ENCODE measurements around the gene CCR6. TPM values are rescaled to one million over a fixed set of nuclear protein-coding genes. Genes with fewer than 3 reads are reported as not detected.

Gene CCR6
- total and polyA plus RNA-seq, 2 donors (not counting 3 experiments of a cell fraction or from before 2014, with no cell fraction given) = not detected

GRCh38 chr6:167124753-167125152 is 1.9 kb downstream of the CCR6 start:
- Histone ChIP-seq H4K20me1 (replicated peaks; ENCODE audit: control insufficient read depth, extremely low read depth, insufficient read depth, low read length) (no peaks in the 10 kb centered on the region), H3K27ac (ENCODE audit: insufficient read depth, low read depth, low read length) (no peak overlapping the region), H3K4me1 (ENCODE audit: control insufficient read depth, extremely low read depth, insufficient read depth, low read length) (no peaks in the 10 kb centered on the region), H3K36me3 (ENCODE audit: control insufficient read depth in 2 of 2, extremely low read depth in 1 of 2, insufficient read depth in 2 of 2, low read length in 2 of 2) (no peaks in the 10 kb centered on the region), H3K9ac (replicated peaks; ENCODE audit: extremely low read depth, insufficient read depth, low read length) (no peak overlapping the region), H3K4me3 (replicated peaks in 1 of 3; ENCODE audit: insufficient read depth in 1 of 3, low read depth in 1 of 3, low read length in 3 of 3) (no peak overlapping the region), H3K9me3 (replicated peaks; ENCODE audit: control insufficient read depth, insufficient read depth, low read length) (no peaks in the 10 kb centered on the region), H2AFZ (ENCODE audit: low read depth, low read length) (no peak overlapping the region), H3K79me2 (ENCODE audit: control insufficient read depth, insufficient read depth, low read length) (no peaks in the 10 kb centered on the region), H3K4me2 (ENCODE audit: insufficient read depth, low read length) (no peak overlapping the region), H3K27me3 (ENCODE audit: control insufficient read depth in 2 of 2, insufficient read depth in 2 of 2, low read length in 2 of 2) (no peaks in the 10 kb centered on the region), H3K9me1 (replicated peaks; ENCODE audit: control insufficient read depth, extremely low read depth, insufficient read depth, low read length) (no peaks in the 10 kb centered on the region)
- FAIRE-seq (no peak), DNase-seq (ENCODE audit: low read depth, low spot score) (no peak)
- POLR2A ChIA-PET = no interaction called here
- no TSS peak for BruUV-seq (replicated peaks)
- dilution Hi-C loops (cut with MboI; ENCODE audit: extremely low pct_ligation_motif_present, low sequenced_read_pairs) = no loop called here
- intact Hi-C loops (cut with micrococcal nuclease) = no loop called here
- CTCF ChIA-PET = interaction anchor here (1.1 kb wide), 1 partner anchor 14 kb away, joined by 3 read pairs; no protein-coding TSS in a partner anchor
- no peak for TF ChIP-seq FOS (IDR thresholded peaks at IDR 0.05; ENCODE audit: borderline replicate concordance, insufficient read depth, low read length)
- no peak for TF ChIP-seq MAX (IDR thresholded peaks at IDR 0.05; ENCODE audit: insufficient read depth, insufficient read length)
- no peak for TF ChIP-seq MYC (IDR thresholded peaks at IDR 0.05; ENCODE audit: low read depth, low read length)
- no peak for TF ChIP-seq JUN (IDR thresholded peaks at IDR 0.05; ENCODE audit: borderline replicate concordance, insufficient read depth, insufficient read length, low read depth)
- no peak for TF ChIP-seq POLR2A (IDR thresholded peaks at IDR 0.05; ENCODE audit: low read depth, low read length)
- no peak for TF ChIP-seq POLR2AphosphoS5 (IDR thresholded peaks at IDR 0.05; ENCODE audit: insufficient read depth, low read depth, low read length)
- no peak for TF ChIP-seq CTCF (IDR thresholded peaks at IDR 0.05; ENCODE audit: extremely low read depth in 1 of 2, insufficient read depth in 1 of 2, low read depth in 1 of 2, low read length in 2 of 2)
- TF ChIP-seq EZH2 (IDR thresholded peaks at IDR 0.05; ENCODE audit: borderline replicate concordance, low read depth, low read length, severe bottlenecking) = no peak
- TF ChIP-seq GATA2 (IDR thresholded peaks at IDR 0.05; ENCODE audit: insufficient read depth, insufficient read length, low read depth, low read length) = no peak

All from endothelial cell of umbilical vein (primary cell).